HG03460 (cell line): Measurements from ENCODE around the gene NEURL2.

Experiments used
- ATAC-seq: cut with Tn5 transposase; IDR thresholded peaks from one replicate; pipeline ENCODE4 v1.9.1; 2021; ENCODE audit not compliant: unreplicated experiment

NEURL2 gene

DNA sequence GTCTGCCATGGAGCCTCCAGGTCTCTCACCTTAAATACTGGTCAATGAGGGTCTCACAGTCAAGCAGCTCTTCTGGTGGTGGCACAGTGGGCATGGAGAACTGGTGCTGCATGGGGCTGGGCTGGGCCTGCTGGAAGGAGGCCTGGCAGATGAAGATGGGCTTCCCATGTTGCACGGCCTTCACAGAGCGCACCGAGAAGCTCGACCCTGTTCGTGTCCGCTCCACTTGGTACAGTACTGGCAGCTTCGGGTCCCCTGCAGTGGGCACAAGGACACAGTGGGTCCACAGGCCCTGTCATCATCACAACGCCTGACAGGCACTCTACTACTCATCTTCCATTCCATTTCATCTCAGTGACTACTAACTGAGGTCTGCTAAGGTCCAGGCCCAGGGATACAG lies 42.6 kb downstream of the NEURL2 start:
- ATAC-seq = no peak

DNA sequence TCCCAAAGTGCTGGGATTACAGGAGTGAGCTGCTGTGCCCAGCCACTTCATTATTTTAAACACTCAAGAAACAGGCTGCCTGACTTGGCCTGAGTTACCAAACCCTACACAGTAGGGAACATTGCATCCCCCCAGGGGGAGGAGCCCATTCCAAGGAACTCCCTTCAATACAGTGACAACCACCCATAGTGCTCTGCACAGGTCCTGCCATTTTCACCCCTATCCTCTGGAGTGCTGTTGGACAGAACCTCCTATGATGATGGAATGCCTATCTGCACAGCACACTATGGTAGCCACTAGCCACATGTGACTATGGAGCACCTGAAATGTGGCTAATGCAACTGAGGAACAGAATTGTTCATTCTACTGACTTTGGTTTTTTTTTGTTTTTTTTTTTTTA lies 45.6 kb downstream of the NEURL2 start:
- ATAC-seq = no peak

DNA sequence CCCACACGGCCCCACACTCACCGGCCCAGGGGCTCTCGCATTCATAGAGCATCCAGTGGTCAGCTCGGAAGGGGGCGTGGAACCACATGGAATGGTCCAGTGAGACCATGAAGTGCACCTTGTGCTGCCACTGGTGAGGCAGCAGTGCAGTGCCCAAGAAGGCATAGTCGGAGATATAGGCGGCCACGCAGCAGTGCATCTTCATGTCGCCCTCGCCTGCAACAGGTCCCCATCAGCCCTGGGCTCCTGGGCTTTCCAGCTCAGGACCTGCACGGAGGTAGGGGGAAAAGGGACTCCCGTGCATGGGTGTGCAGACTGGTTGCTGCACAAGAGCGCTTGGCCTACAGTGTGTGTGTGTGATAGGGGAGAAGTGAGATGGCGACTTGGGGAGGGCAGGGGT lies 47.5 kb downstream of the NEURL2 start:
- ATAC-seq = no peak

DNA sequence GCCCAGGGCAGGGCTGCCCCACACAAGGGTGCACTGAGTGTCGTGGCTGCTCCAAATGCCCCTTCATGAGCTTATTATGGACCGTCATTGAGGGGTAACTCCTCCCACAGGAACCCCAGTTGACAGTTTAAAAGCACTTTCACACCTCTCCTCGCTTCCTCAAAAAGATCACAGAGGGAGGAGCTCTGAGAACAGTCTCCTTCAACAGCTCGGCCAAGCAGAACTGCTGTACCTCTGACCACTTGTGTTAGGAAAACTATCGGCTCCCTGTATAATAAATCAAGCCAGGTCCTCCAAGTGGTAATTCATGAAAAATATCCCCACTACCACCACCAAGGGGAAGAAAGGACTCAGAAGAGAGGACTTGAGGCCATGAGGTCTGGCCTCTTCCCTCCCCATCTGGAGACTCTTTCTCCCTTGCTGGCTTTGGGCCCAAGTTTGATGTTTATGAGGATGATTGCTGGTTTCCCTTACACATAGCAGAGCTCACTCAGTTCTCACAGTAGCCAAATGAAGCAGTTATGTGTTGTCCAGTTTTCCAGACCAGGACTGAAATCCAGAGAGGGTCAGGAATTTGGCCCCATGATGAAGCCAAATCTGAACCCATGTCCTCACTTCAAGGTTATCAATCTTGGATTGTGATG lies 48.7 kb downstream of the NEURL2 start:
- ATAC-seq = no peak

DNA sequence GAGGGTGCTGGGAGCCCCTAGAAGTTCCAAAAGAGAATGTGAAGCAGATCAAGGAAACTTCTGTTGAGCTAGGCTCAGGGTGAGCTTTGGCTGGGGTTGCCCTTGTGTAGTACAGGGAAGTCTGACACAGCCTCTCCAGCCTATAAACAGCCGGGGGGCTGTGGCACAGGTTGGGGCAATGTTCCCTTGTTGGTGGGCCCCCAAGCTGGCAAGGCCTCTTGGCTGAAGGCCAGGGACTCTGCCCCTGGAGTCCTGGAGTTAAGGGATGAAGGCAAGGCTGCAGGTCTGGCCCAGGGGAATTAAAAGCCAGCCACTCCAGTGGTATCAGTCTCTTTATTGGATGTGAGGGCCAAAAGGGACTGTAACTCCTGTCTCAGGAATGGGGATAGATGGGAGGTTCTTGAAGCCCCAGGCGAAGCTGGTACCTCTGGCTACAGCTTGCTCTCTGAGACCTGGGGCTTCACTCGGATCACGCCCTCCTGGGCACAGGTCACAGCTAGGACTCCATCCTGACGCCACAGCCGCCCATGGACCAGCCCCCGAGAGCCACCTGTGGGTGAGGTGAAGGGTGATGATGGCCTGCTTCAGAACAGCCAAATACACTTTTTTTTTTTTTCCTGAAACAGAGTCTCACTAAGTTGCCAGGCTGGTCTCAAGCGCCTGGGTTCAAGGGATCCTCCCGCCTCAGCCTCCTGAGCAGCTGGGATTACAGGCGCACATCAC lies 49.4 kb downstream of the NEURL2 start:
- ATAC-seq = no peak

DNA sequence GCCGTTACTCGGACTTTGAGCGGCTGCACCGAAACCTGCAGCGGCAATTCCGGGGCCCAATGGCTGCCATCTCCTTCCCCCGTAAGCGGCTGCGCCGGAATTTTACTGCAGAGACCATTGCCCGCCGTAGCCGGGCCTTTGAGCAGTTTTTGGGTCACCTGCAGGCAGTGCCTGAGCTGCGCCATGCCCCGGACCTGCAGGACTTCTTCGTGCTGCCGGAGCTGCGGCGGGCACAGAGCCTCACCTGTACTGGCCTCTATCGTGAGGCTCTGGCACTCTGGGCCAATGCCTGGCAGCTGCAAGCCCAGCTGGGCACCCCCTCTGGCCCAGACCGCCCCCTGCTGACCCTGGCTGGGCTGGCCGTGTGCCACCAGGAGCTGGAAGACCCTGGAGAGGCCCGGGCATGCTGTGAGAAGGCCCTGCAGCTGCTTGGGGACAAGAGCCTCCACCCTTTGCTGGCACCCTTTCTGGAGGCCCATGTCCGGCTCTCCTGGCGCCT lies 50.3 kb downstream of the NEURL2 start:
- no peak for ATAC-seq
